Right lobe of liver (tissue), 6 donors: ENCODE results near the gene PNLIPRP2. TPM values are rescaled to one million over a fixed set of nuclear protein-coding genes. Genes with fewer than 3 reads are reported as not detected.

ENCODE experiments used
- ATAC-seq, 4 donors: fragments of 200-7000 bp; cut with Tn5 transposase; one replicate each; pipeline ENCODE4 v1.9.1; 2020; ENCODE audit warnings: mild to moderate bottlenecking in 4 of 4, moderate library complexity in 4 of 4
- DNase-seq, 3 donors: peaks; one replicate each; pipeline ENCODE4 v3.0.0-alpha.2; 2020
- H3K27ac ChIP-seq, 3 donors: fragments of 200-600 bp; one replicate each; pipeline ENCODE4 v1.8.0; 2022
- H3K27me3 ChIP-seq, 2 donors: fragments of 200-600 bp; one replicate each; pipeline ENCODE4 v1.8.0; 2022
- H3K36me3 ChIP-seq, 4 donors: fragments of 200-600 bp; sonication (generic) in 1 of 4; one replicate each; pipeline versions ENCODE4 v1.5.1 to v1.8.0; 2017 to 2022; ENCODE audit warnings: control low read depth in 1 of 4
- H3K4me1 ChIP-seq, 4 donors: fragments of 200-600 bp; sonication (generic) in 1 of 4; one replicate each; pipeline versions ENCODE4 v1.5.1 to v1.8.0; 2017 to 2022; ENCODE audit warnings: control low read depth in 1 of 4
- H3K4me3 ChIP-seq, 3 donors: fragments of 200-600 bp; one replicate each; pipeline ENCODE4 v1.8.0; 2022
- H3K9me3 ChIP-seq, 4 donors: fragments of 200-600 bp; sonication (generic) in 1 of 4; one replicate each; pipeline versions ENCODE4 v1.5.1 to v1.8.0; 2017 to 2022; ENCODE audit warnings: control low read depth in 1 of 4
- CTCF ChIP-seq, 4 donors: fragments of 200-600 bp in 3 of 4; fragments of 450-650 bp in 1 of 4; IDR thresholded peaks; one replicate each; pipeline versions ENCODE4 v1.5.1 to v1.8.0; 2016 to 2022; ENCODE audit warnings: antibody characterized with exemption in 4 of 4, mild to moderate bottlenecking in 2 of 4
- POLR2A ChIP-seq: fragments of 450-650 bp; IDR thresholded peaks from one replicate; pipeline ENCODE4 v1.6.1; 2017; ENCODE audit warnings: antibody characterized with exemption, mild to moderate bottlenecking
- WGBS: methylation state at CpG from one replicate; pipeline ENCODE4 v1.1.6; 2018; ENCODE audit warnings: low coverage, low lambda C conversion rate; ENCODE audit not compliant: insufficient coverage; ENCODE audit errors: missing lambda C conversion rate; 5-methylcytosine and 5-hydroxymethylcytosine counted together
- intact Hi-C, 2 donors: fragments of 100-400 bp; cut with DNase I; formaldehyde crosslinking; loops; one replicate each; pipeline versions ENCODE4 v1.11.2 to v1.14.1; 2022
- total RNA-seq, 6 experiments: library from RNA; depleted of rRNA in 2 of 6; stranded (reverse); fragments of >200 nt in 2 of 6; fragmentation: NEBNext Ultra II Directional in 3 of 6; extraction: Animal tissue kit (Norgen Biotek cat#: 25700) in 3 of 6; gene quantifications; one replicate each; pipeline versions ENCODE4 v1.1.0 to v1.2.4, GENCODE V29; 2016 to 2023
- donor health status: DM: no; HTN: yes; CAD: no.
- donor health status: DM: no; HTN: no; CAD: no.
- donor health status: DM: no; HTN: no; CAD: no.
- donor health status: DM: no; HTN: yes; CAD: no.
- donor health status: DM: no; HTN: yes; CAD: no.

PNLIPRP2 gene
- total RNA-seq, 6 experiments from 2014 or later, result not detected

GRCh38 chr10:116611153-116611545 is 9.6 kb upstream of the PNLIPRP2 start:
- no peak overlapping the region for H3K4me3 ChIP-seq
- no peaks in the 10 kb centered on the region for H3K9me3 ChIP-seq
- DNase-seq (no peak), ATAC-seq (no peak)
- no peaks in the 10 kb centered on the region for H3K4me1 ChIP-seq
- peaks cover 0 to 3% of the 10 kb centered on the region in 2 donors for H3K27me3 ChIP-seq
- H3K27ac ChIP-seq, result no peak overlapping the region
- no peak for TF ChIP-seq CTCF (IDR thresholded peaks at IDR 0.05)
- TF ChIP-seq POLR2A, result no peak
- no peaks in the 10 kb centered on the region for H3K36me3 ChIP-seq
- WGBS, result 36% methylated on average over 1 of the region's 3 CpGs
- intact Hi-C loops, result no loop called here

DNA sequence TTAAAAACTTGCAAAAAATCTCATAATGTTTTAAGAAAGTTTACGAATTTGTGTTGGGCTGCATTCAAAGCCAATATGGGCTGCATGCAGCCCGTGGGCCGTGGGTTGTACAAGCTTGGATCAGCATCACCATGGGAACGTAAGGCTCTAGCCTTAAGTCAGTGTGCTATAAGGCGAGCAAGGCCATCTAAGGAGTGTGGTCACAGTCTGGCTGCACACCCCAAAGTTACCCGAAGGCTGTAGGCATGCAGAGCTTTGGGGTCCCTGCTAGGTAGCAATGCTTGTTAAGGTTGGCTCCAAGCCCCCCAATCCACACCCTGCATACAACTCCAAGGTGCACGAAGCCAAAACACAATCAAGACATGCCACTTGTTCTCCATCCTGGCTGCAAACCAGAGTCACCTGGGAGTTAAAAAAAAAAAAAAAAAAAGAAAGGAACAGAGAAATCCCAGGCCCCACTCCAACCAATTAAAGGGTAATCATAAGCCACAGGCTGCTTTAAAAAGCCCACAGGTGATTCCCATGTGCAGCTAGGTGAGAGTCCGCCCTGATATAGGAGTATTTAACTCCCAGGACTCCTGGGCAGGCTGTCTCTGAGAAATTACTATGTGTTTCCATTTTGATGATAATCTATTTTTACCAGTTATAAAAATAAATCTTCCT is 8.5 kb upstream of the PNLIPRP2 start:
- Histone ChIP-seq H3K27ac (no peak overlapping the region), H3K27me3 (peaks cover 0 to 3% of the 10 kb centered on the region in 2 donors), H3K9me3 (no peaks in the 10 kb centered on the region), H3K36me3 (no peaks in the 10 kb centered on the region), H3K4me1 (no peaks in the 10 kb centered on the region), H3K4me3 (no peak overlapping the region)
- WGBS, result 86% methylated on average over 4 of the region's 8 CpGs
- intact Hi-C loops, result no loop called here
- TF ChIP-seq CTCF (IDR thresholded peaks at IDR 0.05), result no peak
- no peak for TF ChIP-seq POLR2A
- DNase-seq, result no peak
- no peak for ATAC-seq

GRCh38 chr10:116613471-116613870 is 7.3 kb upstream of the PNLIPRP2 start:
- ATAC-seq, result no peak
- Histone ChIP-seq H3K27me3 (peaks cover 0 to 2% of the 10 kb centered on the region in 2 donors), H3K9me3 (no peaks in the 10 kb centered on the region), H3K36me3 (no peaks in the 10 kb centered on the region), H3K27ac (no peak overlapping the region), H3K4me3 (no peak overlapping the region), H3K4me1 (no peaks in the 10 kb centered on the region)
- TF ChIP-seq POLR2A (no peak), CTCF (IDR thresholded peaks at IDR 0.05) (no peak)
- intact Hi-C loops, result no loop called here
- 72% methylated on average over 2 of the region's 2 CpGs for WGBS
- DNase-seq, result no peak

DNA sequence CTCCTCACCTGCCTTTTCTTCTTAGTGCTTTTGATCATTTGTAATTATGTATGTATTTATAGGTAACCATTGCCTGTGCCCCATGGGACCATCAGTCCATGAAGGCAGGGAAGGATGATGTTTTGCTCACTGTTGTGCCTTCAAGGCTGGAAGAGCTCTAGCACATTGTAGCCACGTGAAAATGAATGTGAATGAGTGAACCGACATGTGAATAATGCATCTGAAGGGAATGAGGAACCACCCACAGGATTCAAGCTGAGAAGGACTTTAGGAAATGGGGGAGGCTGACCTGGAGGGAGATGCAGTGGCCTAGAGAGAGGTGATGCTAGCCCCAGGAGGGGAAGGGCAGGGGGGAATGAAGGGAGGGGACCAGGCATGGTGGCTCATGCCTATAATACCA is 6.0 kb upstream of the PNLIPRP2 start:
- TF ChIP-seq CTCF (IDR thresholded peaks at IDR 0.05), result no peak
- TF ChIP-seq POLR2A, result no peak
- H3K27me3 ChIP-seq, result no peaks in the 10 kb centered on the region
- H3K4me1 ChIP-seq, result no peaks in the 10 kb centered on the region
- intact Hi-C loops, result no loop called here
- no peak overlapping the region for H3K4me3 ChIP-seq
- no peak for DNase-seq
- H3K9me3 ChIP-seq, result no peaks in the 10 kb centered on the region
- WGBS, result 38% methylated on average over 2 of the region's 2 CpGs
- no peak for ATAC-seq
- no peak overlapping the region for H3K27ac ChIP-seq
- H3K36me3 ChIP-seq, result no peaks in the 10 kb centered on the region
